GM12878 (cell line): Measurements from ENCODE around the gene MAP3K6. TPM values are rescaled to one million over a fixed set of nuclear protein-coding genes. Genes with fewer than 3 reads are reported as not detected.

Experiments
- ATAC-seq: fragments of 200-7000 bp; cut with Tn5 transposase; 3 replicates; pipeline ENCODE4 v1.9.1; 2020; ENCODE audit warnings: mild to moderate bottlenecking, moderate library complexity
- BruUV-seq: library from RNA; stranded (reverse); fragments of 400-500 nt; replicated peaks from 2 replicates; lab custom pipeline; 2021; lab: Mats Ljungman, UMichigan
- CTCF ChIA-PET: fragments of 300-600 bp; sonication (Branson Sonifier 250); formaldehyde crosslinking; extraction: SDS; loops from one replicate; lab custom pipeline; 2021; ENCODE audit warnings: inconsistent platforms; lab: Yijun Ruan, JAX
- POLR2A ChIA-PET: fragments of 350-600 bp; formaldehyde crosslinking; extraction: SDS; loops from one replicate; lab custom pipeline; 2021; ENCODE audit warnings: inconsistent platforms; lab: Charles Lee
- RAD21 ChIA-PET: fragments of 300-600 bp; sonication (Branson Sonifier 250); formaldehyde crosslinking; loops from one replicate; lab custom pipeline; 2023; ENCODE audit warnings: antibody characterized with exemption; ENCODE audit not compliant: unreplicated experiment; lab: Charles Lee
- SMC1A ChIA-PET: fragments of 300-600 bp; sonication (Branson Sonifier 250); formaldehyde crosslinking; loops from one replicate; lab custom pipeline; 2023; ENCODE audit not compliant: unreplicated experiment, uncharacterized antibody; lab: Charles Lee
- DNase-seq: peaks from one replicate; pipeline ENCODE4 v3.0.0-alpha.2; 2011; ENCODE audit warnings: low read depth, low spot score
- FAIRE-seq: peaks from 3 replicates; lab custom pipeline; 2011; peaks lifted over from hg19 to GRCh38; lab: Jason Lieb, UNC
- H2AFZ ChIP-seq: 2 replicates; pipeline ENCODE4 v1.6.0; 2011; ENCODE audit warnings: low read depth, low read length, control low read depth; ENCODE audit not compliant: control insufficient read depth
- H3K27ac ChIP-seq: 2 replicates; pipeline ENCODE4 v1.5.1; 2011; ENCODE audit warnings: control low read depth; ENCODE audit not compliant: control insufficient read depth, insufficient read depth
- H3K27me3 ChIP-seq, 2 experiments: replicated peaks in 1 of 2; 2 replicates each; pipeline versions ENCODE4 v1.6.0 to v1.6.1; 2011; ENCODE audit warnings: low read length in 1 of 2; ENCODE audit not compliant: control insufficient read depth in 2 of 2, insufficient read depth in 2 of 2
- H3K36me3 ChIP-seq, 2 experiments: 2 replicates each; pipeline ENCODE4 v1.5.1; 2011; ENCODE audit warnings: low read length in 1 of 2; ENCODE audit not compliant: control insufficient read depth in 2 of 2, insufficient read depth in 2 of 2
- H3K4me1 ChIP-seq: 2 replicates; pipeline ENCODE4 v1.6.1; 2011; ENCODE audit warnings: mild to moderate bottlenecking, low read length, moderate library complexity, mixed read lengths; ENCODE audit not compliant: control insufficient read depth, insufficient read depth
- H3K4me2 ChIP-seq: 2 replicates; pipeline ENCODE4 v1.6.0; 2011; ENCODE audit warnings: control low read depth; ENCODE audit not compliant: control insufficient read depth, insufficient read depth
- H3K4me3 ChIP-seq: fragments of 200-600 bp; sonication (generic); 2 replicates; pipeline ENCODE4 v1.5.1; 2016
- H3K79me2 ChIP-seq: 2 replicates; pipeline ENCODE4 v1.6.0; 2011; ENCODE audit warnings: low read length; ENCODE audit not compliant: control insufficient read depth, insufficient read depth
- H3K9ac ChIP-seq: 2 replicates; pipeline ENCODE4 v1.8.0; 2011; ENCODE audit warnings: low read length, control low read depth, mixed read lengths; ENCODE audit not compliant: control insufficient read depth, insufficient read depth
- H3K9me3 ChIP-seq: replicated peaks from 3 replicates; pipeline ENCODE4 v1.5.1; 2011; ENCODE audit warnings: mild to moderate bottlenecking, low read length; ENCODE audit not compliant: control insufficient read depth, insufficient read depth
- H4K20me1 ChIP-seq: 2 replicates; pipeline ENCODE4 v1.6.0; 2011; ENCODE audit not compliant: control insufficient read depth, insufficient read depth
- HDAC6 ChIP-seq: fragments of 200-600 bp; sonication (generic); IDR thresholded peaks from one replicate; pipeline ENCODE4 v1.8.0; 2017; ENCODE audit warnings: antibody characterized with exemption; ENCODE audit not compliant: unreplicated experiment
- MLLT1 ChIP-seq: fragments of 450-650 bp; IDR thresholded peaks from 2 replicates; pipeline ENCODE4 v1.6.1; 2016; ENCODE audit warnings: mild to moderate bottlenecking
- NBN ChIP-seq: fragments of 450-650 bp; IDR thresholded peaks from 2 replicates; pipeline ENCODE4 v1.6.1; 2016
- NFYB ChIP-seq: IDR thresholded peaks from 2 replicates; pipeline ENCODE4 v1.6.1; 2011; ENCODE audit warnings: low read depth, mild to moderate bottlenecking, low read length, improper control_type of control experiment, moderate library complexity; ENCODE audit not compliant: insufficient read depth
- NR2F1 ChIP-seq: fragments of 450-650 bp; conservative IDR thresholded peaks from 2 replicates; pipeline ENCODE4 v1.6.1; 2017; ENCODE audit warnings: mild to moderate bottlenecking
- TCF7 ChIP-seq: IDR thresholded peaks from 2 replicates; pipeline ENCODE4 v1.6.1; 2014; ENCODE audit warnings: antibody characterized with exemption, borderline replicate concordance
- ZNF24 ChIP-seq: fragments of 450-650 bp; IDR thresholded peaks from 2 replicates; pipeline ENCODE4 v1.6.1; 2017; ENCODE audit warnings: antibody characterized with exemption, mild to moderate bottlenecking
- WGBS: methylation state at CpG from one replicate; pipeline ENCODE4 v1.1.6; 2016; ENCODE audit warnings: low lambda C conversion rate; ENCODE audit not compliant: insufficient replicate concordance, insufficient coverage; ENCODE audit errors: missing lambda C conversion rate; 5-methylcytosine and 5-hydroxymethylcytosine counted together
- in situ Hi-C: fragments of 300-500 bp; cut with MboI; formaldehyde crosslinking; loops from 9 replicates; pipeline ENCODE4 v1.14.3; 2018; ENCODE audit warnings: mixed read lengths
- intact Hi-C: fragments of 100-400 bp; cut with micrococcal nuclease; formaldehyde crosslinking; loops from one replicate; pipeline ENCODE4 v1.14.2; 2022; ENCODE audit not compliant: unreplicated experiment
- polyA plus RNA-seq, 11 experiments: library from polyadenylated mRNA; depleted of rRNA in 4 of 11; unstranded in 6 of 11; stranded (reverse) in 5 of 11; fragments of >200 nt; fragmentation: Nextera tagmentation in 4 of 11; fragmentation: Illumina TruSeq in 1 of 11; extraction: Ambion mirVana in 4 of 11; extraction: Trizol in 1 of 11; gene quantifications; 1 replicate in 1 of 11; 2 replicates in 10 of 11; pipeline versions ENCODE4 v1.2.1 to v1.2.3, GENCODE V29; 2011 to 2016; ENCODE audit warnings: inconsistent platforms in 2 of 11, missing spikeins in 2 of 11, low read depth in 1 of 11
- total RNA-seq, 4 experiments: library from RNA; depleted of rRNA in 3 of 4; stranded (reverse); fragments of >200 nt in 3 of 4; fragmentation: Illumina TruSeq in 1 of 4; extraction: Trizol in 1 of 4; gene quantifications; 2 replicates each; pipeline versions ENCODE4 v1.2.1 to v1.2.3, GENCODE V29; 2013 to 2021
- TF ChIP-seq, protein P1 (sequence below): fragments of 450-650 bp; IDR thresholded peaks from 2 replicates; pipeline ENCODE4 v1.6.1; 2014; ENCODE audit warnings: mild to moderate bottlenecking
- TF ChIP-seq, protein P2 (sequence below): fragments of 450-650 bp; formaldehyde crosslinking; IDR thresholded peaks from 2 replicates; pipeline ENCODE4 v1.5.0; 2022; ENCODE audit warnings: mild to moderate bottlenecking, missing genetic modification characterization

Gene MAP3K6
- total and polyA plus RNA-seq, 10 of the 15 experiments (the other 5 are each of a cell fraction or from before 2014, with no cell fraction given): 0.15 to 3.4 (median 1.2) TPM; not detected in 1

GRCh38 chr1:27367160-27367650 is 444 bp upstream of the MAP3K6 start:
- POLR2A ChIA-PET: interaction anchor here (1.2 kb wide), 1 partner anchor 29 kb away, joined by 3 read pairs; no protein-coding TSS in a partner anchor
- Histone ChIP-seq H3K79me2 (no peaks in the 10 kb centered on the region), H3K9me3 (no peaks in the 10 kb centered on the region), H3K27me3 (no peaks in the 10 kb centered on the region), H3K4me2 (no peak overlapping the region; the same call in 1 of the 2 replicates), H3K4me1 (peaks cover 15% of the 10 kb centered on the region), H3K36me3 (no peaks in the 10 kb centered on the region), H2AFZ (no peak overlapping the region), H3K9ac (no peak overlapping the region), H3K4me3 (no peak overlapping the region), H3K27ac (no peak overlapping the region), H4K20me1 (no peaks in the 10 kb centered on the region; the same call in 1 of the 2 replicates)
- DNase-seq (no peak), FAIRE-seq (no peak), ATAC-seq (no peak)
- TF ChIP-seq TCF7: no peak
- TF ChIP-seq NFYB: no peak
- TF ChIP-seq MLLT1: no peak
- 0 out of 2 replicates have a peak, but pooled peaks have one; percentile 30 for TF ChIP-seq NBN
- no peak for TF ChIP-seq ZNF24
- TF ChIP-seq, protein P1, sequence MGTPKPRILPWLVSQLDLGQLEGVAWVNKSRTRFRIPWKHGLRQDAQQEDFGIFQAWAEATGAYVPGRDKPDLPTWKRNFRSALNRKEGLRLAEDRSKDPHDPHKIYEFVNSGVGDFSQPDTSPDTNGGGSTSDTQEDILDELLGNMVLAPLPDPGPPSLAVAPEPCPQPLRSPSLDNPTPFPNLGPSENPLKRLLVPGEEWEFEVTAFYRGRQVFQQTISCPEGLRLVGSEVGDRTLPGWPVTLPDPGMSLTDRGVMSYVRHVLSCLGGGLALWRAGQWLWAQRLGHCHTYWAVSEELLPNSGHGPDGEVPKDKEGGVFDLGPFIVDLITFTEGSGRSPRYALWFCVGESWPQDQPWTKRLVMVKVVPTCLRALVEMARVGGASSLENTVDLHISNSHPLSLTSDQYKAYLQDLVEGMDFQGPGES: no peak
- TF ChIP-seq, protein P2, sequence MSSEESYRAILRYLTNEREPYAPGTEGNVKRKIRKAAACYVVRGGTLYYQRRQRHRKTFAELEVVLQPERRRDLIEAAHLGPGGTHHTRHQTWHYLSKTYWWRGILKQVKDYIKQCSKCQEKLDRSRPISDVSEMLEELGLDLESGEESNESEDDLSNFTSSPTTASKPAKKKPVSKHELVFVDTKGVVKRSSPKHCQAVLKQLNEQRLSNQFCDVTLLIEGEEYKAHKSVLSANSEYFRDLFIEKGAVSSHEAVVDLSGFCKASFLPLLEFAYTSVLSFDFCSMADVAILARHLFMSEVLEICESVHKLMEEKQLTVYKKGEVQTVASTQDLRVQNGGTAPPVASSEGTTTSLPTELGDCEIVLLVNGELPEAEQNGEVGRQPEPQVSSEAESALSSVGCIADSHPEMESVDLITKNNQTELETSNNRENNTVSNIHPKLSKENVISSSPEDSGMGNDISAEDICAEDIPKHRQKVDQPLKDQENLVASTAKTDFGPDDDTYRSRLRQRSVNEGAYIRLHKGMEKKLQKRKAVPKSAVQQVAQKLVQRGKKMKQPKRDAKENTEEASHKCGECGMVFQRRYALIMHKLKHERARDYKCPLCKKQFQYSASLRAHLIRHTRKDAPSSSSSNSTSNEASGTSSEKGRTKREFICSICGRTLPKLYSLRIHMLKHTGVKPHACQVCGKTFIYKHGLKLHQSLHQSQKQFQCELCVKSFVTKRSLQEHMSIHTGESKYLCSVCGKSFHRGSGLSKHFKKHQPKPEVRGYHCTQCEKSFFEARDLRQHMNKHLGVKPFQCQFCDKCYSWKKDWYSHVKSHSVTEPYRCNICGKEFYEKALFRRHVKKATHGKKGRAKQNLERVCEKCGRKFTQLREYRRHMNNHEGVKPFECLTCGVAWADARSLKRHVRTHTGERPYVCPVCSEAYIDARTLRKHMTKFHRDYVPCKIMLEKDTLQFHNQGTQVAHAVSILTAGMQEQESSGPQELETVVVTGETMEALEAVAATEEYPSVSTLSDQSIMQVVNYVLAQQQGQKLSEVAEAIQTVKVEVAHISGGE (CRISPR knock-in tag): no peak
- TF ChIP-seq NR2F1: peak; percentile 50
- TF ChIP-seq HDAC6: no peak
- no TSS peak for BruUV-seq
- SMC1A ChIA-PET: interaction anchor here (0.8 to 3.3 kb wide), 5 partner anchors 10 to 68 kb away, joined by 3 to 27 read pairs (median 3); partner anchors contain the start of gene GPR3
- whole genome bisulfite sequencing: 57% methylated on average over 8 of the region's 8 CpGs
- in situ Hi-C loops (no loop called here), intact Hi-C loops (loop anchor here (5.0 kb wide), 1 partner anchor 45 kb away; the partner anchor contains the start of gene TMEM222)
- RAD21 ChIA-PET: interaction anchor here (1.4 to 2.1 kb wide), 2 partner anchors 20 to 116 kb away, joined by 4 to 16 read pairs; no protein-coding TSS in a partner anchor
- CTCF ChIA-PET: interaction anchor here (0.8 to 4.7 kb wide), 15 partner anchors 9 to 239 kb away, joined by 3 to 40 read pairs (median 6); partner anchors contain the start of genes GPR3 and SYTL1
